Brain pericyte (primary cell): Measurements from ENCODE around the gene IMPDH1.

Experiments used
- DNase-seq: peaks from one replicate; pipeline ENCODE4 v3.0.0-alpha.2; 2012; ENCODE audit warnings: low read depth, low spot score

Gene IMPDH1

DNA sequence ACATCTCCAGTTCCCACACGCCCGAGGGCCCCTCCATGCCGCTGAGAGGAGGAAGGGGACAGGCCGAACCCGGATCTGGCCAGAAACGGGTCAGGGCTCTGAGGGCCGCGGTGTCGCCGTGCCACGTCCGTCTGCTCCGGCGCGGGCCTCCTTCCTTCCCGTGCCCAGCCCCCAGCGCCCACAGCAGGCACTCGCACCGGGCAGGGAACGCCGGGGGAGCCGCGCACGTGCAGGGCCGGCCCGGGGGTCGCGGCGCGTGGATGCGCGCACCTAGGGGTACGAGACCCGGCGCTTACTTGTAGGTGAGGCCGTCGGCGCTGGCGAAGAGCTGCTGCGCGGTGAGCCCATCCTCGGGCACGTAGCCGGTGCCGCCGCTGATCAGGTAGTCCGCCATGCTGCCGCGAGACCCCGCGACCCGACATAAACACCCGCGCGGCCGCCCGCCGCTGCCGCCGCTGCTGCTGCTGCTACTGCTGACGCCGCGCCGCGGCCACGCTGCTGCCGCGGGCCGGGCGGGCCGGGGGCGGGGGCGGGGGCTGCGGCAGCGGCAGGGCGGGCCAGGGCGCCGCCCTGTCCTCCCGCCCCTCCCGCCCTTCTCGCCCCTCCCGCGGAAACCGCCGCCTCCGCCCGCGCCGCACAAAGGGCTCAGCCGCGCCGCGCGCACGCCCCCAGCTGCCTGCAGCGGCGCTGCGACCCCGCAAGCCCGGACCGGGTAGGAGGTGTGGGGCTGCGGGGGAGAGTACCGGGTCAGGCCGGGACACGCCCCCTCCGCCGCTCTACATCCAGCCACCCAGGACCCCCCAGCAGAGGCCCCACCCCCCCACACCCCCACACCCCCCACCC is 4.1 kb downstream of the IMPDH1 start:
- no peak for DNase-seq

DNA sequence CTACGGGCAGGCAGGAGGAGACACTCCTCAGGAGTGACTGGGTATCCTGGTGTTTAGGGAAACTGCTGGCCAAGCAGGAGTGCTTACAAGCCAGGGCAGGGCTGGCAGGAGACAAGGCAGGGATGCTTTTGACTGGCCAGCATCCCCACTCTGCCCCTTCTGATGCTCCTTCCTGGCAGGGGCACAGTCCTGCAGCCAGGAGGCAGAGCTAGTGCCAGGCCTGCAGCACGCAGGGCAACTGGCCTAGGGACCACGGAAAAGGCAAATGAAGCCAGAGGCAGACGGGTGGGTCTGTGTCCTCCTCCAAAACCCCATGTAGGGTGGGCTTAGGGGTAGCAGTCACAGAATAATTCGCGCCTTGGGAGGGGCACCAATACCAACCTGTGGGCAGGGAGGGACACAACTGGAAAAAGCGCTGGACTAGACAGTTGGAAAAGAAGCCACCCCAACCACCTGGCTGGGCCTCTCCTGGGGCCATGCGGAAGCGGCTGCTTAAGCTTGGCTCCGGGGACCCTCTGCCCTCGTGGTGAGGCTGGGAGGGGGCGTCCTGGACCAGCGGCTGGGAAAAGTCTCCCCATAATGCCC is 4.8 kb downstream of the IMPDH1 start:
- DNase-seq = no peak

DNA sequence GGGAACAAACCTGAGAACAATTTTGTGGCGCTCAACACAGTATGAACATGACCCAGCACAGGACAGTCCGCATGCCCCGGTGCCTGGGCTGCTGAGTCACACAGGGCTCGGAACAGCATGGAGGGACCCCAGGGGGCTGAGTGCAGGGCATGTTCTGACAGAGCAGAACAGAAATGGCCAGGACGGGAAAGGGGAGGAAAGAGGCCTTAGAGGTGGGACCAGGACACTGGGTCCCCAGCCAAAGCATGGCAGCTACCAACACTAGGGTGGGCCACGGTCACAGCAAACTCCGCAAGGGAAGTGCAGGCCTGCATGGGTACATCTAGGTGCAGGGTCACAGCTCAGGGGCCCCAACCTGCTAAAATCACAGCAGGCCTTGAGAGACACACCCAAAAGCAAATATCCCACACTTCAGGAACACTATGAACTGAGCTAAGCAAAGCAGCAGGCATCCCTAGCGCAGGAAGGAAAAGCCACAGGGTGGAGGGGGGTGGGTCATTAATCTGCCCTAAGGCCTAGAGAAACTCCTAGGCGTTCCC is 5.6 kb downstream of the IMPDH1 start:
- DNase-seq = no peak

GRCh38 chr7:128403676-128404075 is 6.1 kb downstream of the IMPDH1 start:
- no peak for DNase-seq

GRCh38 chr7:128402356-128402755 is 7.4 kb downstream of the IMPDH1 start:
- no peak for DNase-seq

GRCh38 chr7:128400566-128400965 is 9.2 kb downstream of the IMPDH1 start:
- DNase-seq = no peak

GRCh38 chr7:128399991-128400390 is 9.8 kb downstream of the IMPDH1 start:
- no peak for DNase-seq

- no peak for DNase-seq
Measured at GRCh38 chr7:128398841-128399135, 11.0 kb downstream of the IMPDH1 start.

- DNase-seq = no peak
Measured at GRCh38 chr7:128398016-128398840, 11.6 kb downstream of the IMPDH1 start.

DNA sequence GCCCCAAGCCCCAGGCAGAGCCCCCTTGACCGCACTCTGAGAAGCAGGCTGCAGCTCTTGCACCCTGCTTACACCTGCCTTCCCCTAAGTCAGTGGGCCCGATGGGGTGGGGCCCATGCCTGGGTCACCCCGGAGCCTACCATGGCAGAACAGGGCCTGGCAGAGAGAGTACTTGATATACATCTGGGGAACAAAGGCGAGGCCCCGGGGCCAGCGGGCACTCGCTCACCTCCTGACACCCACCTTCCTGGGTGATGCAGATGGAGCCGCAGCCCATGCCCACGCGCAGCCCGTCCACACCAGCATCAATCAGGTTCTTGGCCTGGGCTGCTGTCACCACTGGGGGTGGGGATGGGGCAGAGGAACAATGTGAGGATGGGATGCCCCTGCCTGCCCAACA is 13.4 kb downstream of the IMPDH1 start:
- DNase-seq = no peak

DNA sequence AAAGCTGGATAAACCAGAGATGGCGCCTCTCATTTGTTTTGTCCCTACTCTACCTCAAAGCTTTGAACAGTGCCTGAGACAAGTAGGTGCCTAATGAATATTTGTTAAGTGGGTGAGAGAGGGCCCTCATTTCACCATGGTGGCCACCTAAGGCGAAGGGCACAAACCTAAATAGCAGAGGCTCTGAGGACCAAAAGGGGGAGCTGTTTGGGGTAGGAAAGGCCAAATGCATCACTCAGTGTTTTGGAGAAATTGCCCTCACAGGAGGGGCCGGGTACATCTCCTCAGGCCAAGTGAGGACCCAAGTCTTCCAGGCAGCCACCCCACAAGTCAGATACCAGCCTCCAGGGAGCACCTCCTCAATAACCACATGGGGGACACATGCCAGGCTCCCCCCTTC is 14.0 kb downstream of the IMPDH1 start:
- no peak for DNase-seq

- no peak for DNase-seq
Measured at GRCh38 chr7:128394904-128395496, 14.8 kb downstream of the IMPDH1 start.

DNA sequence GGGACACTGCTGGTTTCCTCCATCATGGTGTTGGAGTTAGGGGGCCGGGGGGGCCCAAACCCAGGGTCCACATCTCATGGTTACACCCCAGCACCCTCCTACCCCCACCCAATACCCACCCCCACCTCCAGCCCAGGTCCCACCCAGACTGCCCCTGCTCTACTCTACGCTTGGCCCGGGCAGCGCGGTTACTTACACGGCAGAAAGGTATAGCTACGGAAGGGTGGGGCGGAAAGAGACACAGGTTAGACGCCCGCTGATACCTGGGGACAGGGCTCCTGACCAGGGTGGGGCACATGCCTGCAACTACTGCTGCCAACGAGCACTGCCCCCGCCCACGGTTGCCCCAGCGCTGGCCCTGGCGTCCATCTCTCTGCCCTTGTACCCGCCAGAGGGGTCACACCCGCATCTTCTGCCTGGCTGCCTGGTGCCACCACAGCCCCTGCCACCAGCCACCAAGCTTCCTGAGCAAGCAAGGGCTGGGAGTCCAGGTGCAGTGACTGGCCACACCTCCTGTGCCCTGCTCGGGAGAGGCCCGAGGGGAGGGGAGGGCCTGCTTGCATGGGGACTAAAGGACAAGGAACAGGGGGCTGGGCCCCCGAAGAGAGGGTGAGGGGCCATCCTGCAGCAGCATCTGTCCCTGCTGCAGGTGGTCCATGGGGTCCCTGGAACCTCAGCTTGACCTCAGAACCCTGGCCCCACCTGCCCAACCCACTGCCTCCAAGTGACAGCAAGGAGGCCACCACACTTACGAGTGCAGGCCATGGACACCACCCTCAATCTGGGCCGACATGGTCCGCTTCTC is 16.1 kb downstream of the IMPDH1 start:
- no peak for DNase-seq

DNA sequence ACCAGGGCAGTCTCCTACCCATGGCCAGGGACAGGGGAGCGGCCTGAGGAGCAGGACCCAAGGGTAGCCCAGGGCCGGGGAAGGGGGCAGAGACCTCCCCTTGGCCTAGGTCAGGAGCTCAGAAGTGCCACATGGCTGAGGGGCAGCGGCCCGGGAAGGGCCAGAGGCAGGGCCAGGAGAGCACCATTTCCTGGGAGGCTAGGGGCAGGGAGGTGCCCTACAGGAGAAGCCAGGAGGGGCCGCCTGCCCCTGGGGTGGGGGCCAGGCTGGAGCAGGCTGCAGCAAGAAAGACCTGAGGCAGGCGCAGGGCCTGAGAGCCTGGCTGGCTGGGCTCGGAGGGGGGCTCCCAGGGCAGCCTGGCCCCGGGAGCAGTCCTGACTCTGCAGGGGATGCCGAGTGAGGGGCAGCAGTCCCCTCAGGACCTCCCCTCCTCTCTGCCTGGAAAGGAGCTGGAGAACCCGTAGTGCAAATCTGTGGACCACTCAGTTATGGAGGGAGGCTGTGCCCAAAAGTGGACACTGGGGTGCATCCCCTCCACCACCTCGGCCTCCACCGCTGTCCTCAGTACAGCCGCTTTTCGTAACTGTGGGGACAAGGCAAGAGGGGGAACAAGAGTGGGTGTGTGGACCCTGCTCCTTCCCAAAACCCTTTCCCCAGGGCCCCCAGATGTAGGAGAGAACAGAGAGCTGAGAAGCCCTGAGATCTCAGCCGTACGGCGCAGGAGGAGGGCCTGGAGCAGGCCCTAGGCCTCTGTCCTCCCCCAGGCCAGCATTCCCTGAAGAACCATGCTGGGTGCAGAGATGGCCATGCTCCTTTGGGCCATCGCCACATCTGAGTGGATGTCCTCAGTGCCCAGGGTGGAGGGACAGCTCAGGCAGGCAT is 17.1 kb downstream of the IMPDH1 start:
- DNase-seq = no peak

GRCh38 chr7:128391805-128392204 is 18.0 kb downstream of the IMPDH1 start:
- DNase-seq = no peak

DNA sequence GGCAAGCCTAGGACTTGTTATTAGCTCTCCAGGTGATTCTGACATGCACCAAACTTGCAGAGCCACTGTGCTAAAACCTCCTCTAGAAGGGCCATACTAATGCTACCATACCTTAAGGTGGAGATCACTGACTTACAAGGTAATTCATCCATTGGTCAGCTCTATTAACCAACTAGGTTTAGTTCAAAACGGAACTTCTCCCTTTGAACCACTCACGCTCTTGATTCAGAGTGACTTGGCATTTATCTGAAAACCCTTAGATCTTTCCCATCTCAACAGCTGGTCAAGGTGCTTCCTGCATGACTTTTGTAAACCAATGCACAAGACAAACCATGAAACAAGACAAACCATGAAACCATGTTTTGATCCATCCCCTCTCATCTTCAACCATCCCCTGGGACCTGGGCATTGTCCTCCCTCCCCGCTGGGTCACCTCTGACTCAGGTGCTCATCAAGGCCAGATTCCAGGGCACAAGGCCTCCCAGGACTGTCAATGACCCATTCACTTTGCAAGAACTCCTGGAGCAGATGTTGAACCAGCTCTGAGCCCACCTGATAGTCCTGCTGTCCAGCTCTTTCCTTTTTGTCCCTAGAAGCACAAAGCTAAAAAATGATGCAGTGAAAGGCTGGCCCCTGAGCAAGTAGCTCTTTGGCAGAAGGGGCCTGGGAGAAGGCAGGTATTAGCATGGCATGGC is 18.8 kb downstream of the IMPDH1 start:
- DNase-seq = no peak

- DNase-seq = no peak
Measured at GRCh38 chr7:128389618-128390329, 20.0 kb downstream of the IMPDH1 start.

DNA sequence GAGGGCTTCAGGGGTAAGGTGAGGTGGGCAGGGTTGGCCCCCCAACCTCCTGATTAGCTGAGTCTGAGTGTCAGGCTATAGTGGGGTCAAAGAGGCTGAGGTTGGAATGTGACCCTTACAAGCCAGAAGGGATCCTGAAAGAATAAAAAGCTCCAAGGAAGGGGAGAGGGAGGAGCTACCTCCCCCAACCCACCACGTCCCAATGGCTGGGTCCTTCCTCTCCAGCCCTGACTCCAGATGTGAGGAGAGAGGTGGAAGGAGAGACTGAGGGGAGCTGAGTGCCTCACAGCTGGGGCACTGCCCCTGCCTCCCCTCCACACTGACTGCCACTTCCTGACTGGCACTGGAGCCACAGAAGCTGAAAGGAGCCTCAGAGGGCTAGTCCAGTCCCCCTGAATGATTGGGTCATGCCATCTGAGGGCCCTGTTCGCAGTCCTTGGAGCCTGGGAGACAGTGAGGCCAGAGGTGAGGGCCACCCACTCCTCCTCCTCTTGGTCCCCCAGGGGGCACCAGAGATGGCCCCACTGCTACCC is 20.6 kb downstream of the IMPDH1 start:
- DNase-seq = no peak

- DNase-seq = no peak
Measured at GRCh38 chr7:128388145-128388485, 21.7 kb downstream of the IMPDH1 start.
